ENCODE data around the gene GGT5. TPM values are rescaled to one million over a fixed set of nuclear protein-coding genes. Genes with fewer than 3 reads are reported as not detected.
"Not testable (repeated sequence)": the region's sequence is repeated elsewhere in the genome, so short reads cannot be mapped to it uniquely, and the experiment has no call there.

The GGT5 gene
- polyA plus RNA-seq: not detected

- peak within 1 kb of the TSS in 2 of 3 donors; percentile 67 to 77 for H3K27ac Mint-ChIP-seq
Measured at GRCh38 chr22:24245030-24245431, at the start of gene GGT5. Gene GGT5, minus strand, starts transcription at chr22:24245082. Its CDS starts 357 bp downstream, at chr22:24244725.

GRCh38 chr22:24292202-24292830 lies 47.4 kb upstream of the GGT5 start:
- H3K36me3 Mint-ChIP-seq, H3K27me3 Mint-ChIP-seq, H3K9me3 Mint-ChIP-seq: not testable (repeated sequence)
- H3K27ac Mint-ChIP-seq: peak overlapping the region in 1 of 3 donors; percentile 51
- H3K4me1 Mint-ChIP-seq: peaks cover 33 to 40% (median 33%) of the 10 kb centered on the region in 3 donors
- H3K4me3 Mint-ChIP-seq: peak overlapping the region in 1 of 4 donors; percentile 18

More at GRCh38 chr22:24245030-24245431, at the start of gene GGT5:
- Mint-ChIP-seq H3K4me3 (peak within 1 kb of the TSS in 2 of 4 donors; percentile 3 to 73), H3K4me1 (peaks cover 4 to 16% (median 14%) of the 10 kb centered on the region in 3 donors)
- not testable (repeated sequence) for H3K9me3 Mint-ChIP-seq, H3K27me3 Mint-ChIP-seq, H3K36me3 Mint-ChIP-seq

- Mint-ChIP-seq H3K4me1 (peaks cover 33 to 44% (median 36%) of the 10 kb centered on the region in 3 donors), H3K27ac (peak overlapping the region in 1 of 3 donors; percentile 51), H3K4me3 (peak overlapping the region in 1 of 4 donors; percentile 18), H3K36me3 (no peaks in the 10 kb centered on the region), H3K27me3 (no peaks in the 10 kb centered on the region), H3K9me3 (no peaks in the 10 kb centered on the region)
Measured at GRCh38 chr22:24291515-24292201, 46.8 kb upstream of the GGT5 start.

GRCh38 chr22:24290459-24290858 lies 45.6 kb upstream of the GGT5 start:
- H3K36me3 Mint-ChIP-seq: no peaks in the 10 kb centered on the region
- peak overlapping the region in 1 of 4 donors; percentile 4 for H3K4me3 Mint-ChIP-seq
- H3K27me3 Mint-ChIP-seq: no peaks in the 10 kb centered on the region
- no peak overlapping the region for H3K27ac Mint-ChIP-seq
- no peaks in the 10 kb centered on the region for H3K9me3 Mint-ChIP-seq
- H3K4me1 Mint-ChIP-seq: peaks cover 34 to 46% (median 40%) of the 10 kb centered on the region in 3 donors

GRCh38 chr22:24289741-24290163 lies 44.9 kb upstream of the GGT5 start:
- no peaks in the 10 kb centered on the region for H3K36me3 Mint-ChIP-seq
- no peaks in the 10 kb centered on the region for H3K27me3 Mint-ChIP-seq
- peaks cover 41 to 53% (median 44%) of the 10 kb centered on the region in 3 donors for H3K4me1 Mint-ChIP-seq

GRCh38 chr22:24289114-24289513 lies 44.2 kb upstream of the GGT5 start:
- Mint-ChIP-seq H3K27me3 (no peaks in the 10 kb centered on the region), H3K36me3 (no peaks in the 10 kb centered on the region), H3K4me1 (peaks cover 43 to 55% (median 46%) of the 10 kb centered on the region in 3 donors), H3K9me3 (no peaks in the 10 kb centered on the region), H3K27ac (no peak overlapping the region), H3K4me3 (no peak overlapping the region)

More at GRCh38 chr22:24289741-24290163, 44.9 kb upstream of the GGT5 start:
- peak overlapping the region in 1 of 3 donors; percentile 55 for H3K27ac Mint-ChIP-seq
- no peak overlapping the region for H3K4me3 Mint-ChIP-seq
- no peaks in the 10 kb centered on the region for H3K9me3 Mint-ChIP-seq

- H3K9me3 Mint-ChIP-seq, H3K27me3 Mint-ChIP-seq, H3K36me3 Mint-ChIP-seq, H3K4me3 Mint-ChIP-seq: not testable (repeated sequence)
- H3K4me1 Mint-ChIP-seq: peaks cover 48 to 63% (median 49%) of the 10 kb centered on the region in 3 donors
- H3K27ac Mint-ChIP-seq: peak overlapping the region in 1 of 3 donors; percentile 20
Measured at GRCh38 chr22:24287801-24288200, 42.9 kb upstream of the GGT5 start.

- not testable (repeated sequence) for H3K36me3 Mint-ChIP-seq, H3K9me3 Mint-ChIP-seq, H3K27me3 Mint-ChIP-seq, H3K4me3 Mint-ChIP-seq
- Mint-ChIP-seq H3K27ac (peak overlapping the region in 1 of 3 donors; percentile 20), H3K4me1 (peaks cover 49 to 63% (median 51%) of the 10 kb centered on the region in 3 donors)
Measured at GRCh38 chr22:24287212-24287611, 42.3 kb upstream of the GGT5 start.

GRCh38 chr22:24285245-24285644 lies 40.4 kb upstream of the GGT5 start:
- Mint-ChIP-seq H3K27me3 (no peaks in the 10 kb centered on the region), H3K36me3 (peaks cover 5% of the 10 kb centered on the region), H3K4me3 (no peak overlapping the region), H3K9me3 (no peaks in the 10 kb centered on the region), H3K27ac (no peak overlapping the region), H3K4me1 (peaks cover 43 to 49% (median 45%) of the 10 kb centered on the region in 3 donors)

GRCh38 chr22:24284747-24285203 lies 39.9 kb upstream of the GGT5 start:
- H3K36me3 Mint-ChIP-seq: peaks cover 5% of the 10 kb centered on the region
- H3K27me3 Mint-ChIP-seq: no peaks in the 10 kb centered on the region
- peak overlapping the region in 1 of 4 donors; percentile 47 for H3K4me3 Mint-ChIP-seq
- peaks cover 38 to 46% (median 40%) of the 10 kb centered on the region in 3 donors for H3K4me1 Mint-ChIP-seq
- no peaks in the 10 kb centered on the region for H3K9me3 Mint-ChIP-seq
- peak overlapping the region in 2 of 3 donors; percentile 0 to 93 for H3K27ac Mint-ChIP-seq

- Mint-ChIP-seq H3K9me3 (no peaks in the 10 kb centered on the region), H3K4me3 (no peak overlapping the region), H3K27me3 (no peaks in the 10 kb centered on the region), H3K4me1 (peaks cover 28 to 32% (median 30%) of the 10 kb centered on the region in 3 donors), H3K27ac (peak overlapping the region in 1 of 3 donors; percentile 47), H3K36me3 (peaks cover 5% of the 10 kb centered on the region)
Measured at GRCh38 chr22:24282401-24282800, 37.5 kb upstream of the GGT5 start.

GRCh38 chr22:24280363-24280762 lies 35.5 kb upstream of the GGT5 start:
- H3K4me3 Mint-ChIP-seq, H3K36me3 Mint-ChIP-seq, H3K9me3 Mint-ChIP-seq, H3K27me3 Mint-ChIP-seq, H3K27ac Mint-ChIP-seq: not testable (repeated sequence)
- peaks cover 22 to 27% (median 27%) of the 10 kb centered on the region in 3 donors for H3K4me1 Mint-ChIP-seq

GRCh38 chr22:24274696-24275405 lies 30.0 kb upstream of the GGT5 start:
- peaks cover 31 to 36% (median 32%) of the 10 kb centered on the region in 3 donors for H3K4me1 Mint-ChIP-seq
- not testable (repeated sequence) for H3K9me3 Mint-ChIP-seq, H3K36me3 Mint-ChIP-seq, H3K27me3 Mint-ChIP-seq
- H3K4me3 Mint-ChIP-seq: peak overlapping the region in 3 of 4 donors; percentile 30 to 78 (median 64)
- H3K27ac Mint-ChIP-seq: peak overlapping the region; percentile 33 to 71 (median 62)

GRCh38 chr22:24273906-24274305 lies 29.0 kb upstream of the GGT5 start:
- peaks cover 31 to 36% (median 32%) of the 10 kb centered on the region in 3 donors for H3K4me1 Mint-ChIP-seq
- H3K4me3 Mint-ChIP-seq: peak overlapping the region in 3 of 4 donors; percentile 63 to 88 (median 64)
- H3K9me3 Mint-ChIP-seq, H3K36me3 Mint-ChIP-seq, H3K27me3 Mint-ChIP-seq: not testable (repeated sequence)
- H3K27ac Mint-ChIP-seq: peak overlapping the region in 1 of 3 donors; percentile 33

- H3K36me3 Mint-ChIP-seq, H3K27me3 Mint-ChIP-seq, H3K9me3 Mint-ChIP-seq: not testable (repeated sequence)
- Mint-ChIP-seq H3K4me3 (peak overlapping the region; percentile 84 to 95 (median 91)), H3K27ac (peak overlapping the region in 1 of 3 donors; percentile 33), H3K4me1 (peaks cover 31 to 36% (median 32%) of the 10 kb centered on the region in 3 donors)
Measured at GRCh38 chr22:24273031-24273430, 28.1 kb upstream of the GGT5 start.
